ENCODE measurements around the gene RBMS3.
"Not testable (repeated sequence)": the region's sequence is repeated elsewhere in the genome, so short reads cannot be mapped to it uniquely, and the experiment has no call there.

The RBMS3 gene

GRCh38 chr3:29345516-29346300 lies 64.8 kb downstream of the RBMS3 start:
- DNase-seq: no peak

- no peak for DNase-seq
Measured at GRCh38 chr3:29346828-29347227, 66.0 kb downstream of the RBMS3 start.

- no peak for DNase-seq
Measured at GRCh38 chr3:29347412-29347811, 66.5 kb downstream of the RBMS3 start.

DNA sequence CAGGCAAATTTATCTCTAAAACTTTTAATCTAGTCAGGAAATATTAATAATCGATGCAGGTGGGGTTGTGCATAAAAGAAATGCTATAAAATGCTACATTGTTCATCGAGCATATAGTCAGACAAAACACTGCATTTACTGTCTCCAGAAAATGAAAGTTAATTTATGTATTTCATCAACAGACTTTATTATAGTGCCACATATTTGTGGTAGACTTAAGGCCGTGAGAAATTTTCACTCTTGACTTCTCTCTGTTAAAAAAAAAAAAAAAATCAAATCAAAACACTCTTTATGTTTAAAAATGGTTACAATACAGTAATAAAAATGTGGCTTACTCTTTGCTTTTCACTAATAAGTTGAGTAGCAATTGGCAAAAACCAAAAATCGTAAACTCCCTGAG lies 67.4 kb downstream of the RBMS3 start:
- no peak for DNase-seq

DNA sequence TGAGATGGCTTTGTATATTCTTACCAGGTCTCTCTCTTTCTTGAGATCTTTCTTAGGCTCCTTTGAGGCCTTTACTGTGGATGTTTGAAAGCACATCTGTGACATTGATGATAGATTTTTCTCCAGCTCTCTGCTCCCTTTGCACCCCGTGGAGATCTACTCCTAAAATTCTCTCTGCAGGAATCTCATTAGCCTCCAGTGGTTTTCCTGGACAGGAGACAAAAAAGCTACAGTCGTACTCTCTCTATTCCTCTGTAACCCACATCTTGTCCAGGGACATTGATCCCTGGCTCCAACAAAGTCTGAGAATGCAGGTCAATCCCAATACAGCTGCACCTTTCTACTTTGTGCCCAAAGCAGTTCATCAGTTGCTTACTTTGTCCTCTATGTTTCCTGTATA lies 68.2 kb downstream of the RBMS3 start:
- no peak for DNase-seq

GRCh38 chr3:29353807-29354206 lies 72.9 kb downstream of the RBMS3 start:
- DNase-seq: no peak

- DNase-seq: no peak
Measured at GRCh38 chr3:29354894-29355293, 74.0 kb downstream of the RBMS3 start.

DNA sequence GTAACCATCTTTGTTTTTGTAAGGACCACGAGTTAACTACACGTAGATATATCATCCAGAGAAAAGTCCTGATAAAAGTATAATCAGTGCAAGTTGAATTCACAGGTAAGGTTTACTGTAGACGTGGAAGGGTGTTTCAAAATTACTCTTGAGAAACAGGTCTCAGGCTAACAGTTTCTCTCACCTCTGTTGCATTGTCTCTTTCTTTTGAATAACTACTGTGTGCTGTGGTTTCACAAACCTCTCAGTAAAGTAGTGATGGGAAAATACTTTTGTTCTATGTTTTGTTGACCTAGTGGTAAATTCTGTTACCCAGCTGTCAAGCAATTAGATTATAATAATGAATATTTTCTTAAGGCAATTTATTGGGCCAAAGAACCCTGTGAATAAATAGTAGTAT lies 75.2 kb downstream of the RBMS3 start:
- no peak for DNase-seq

GRCh38 chr3:29360289-29360688 lies 79.4 kb downstream of the RBMS3 start:
- not testable (repeated sequence) for DNase-seq

DNA sequence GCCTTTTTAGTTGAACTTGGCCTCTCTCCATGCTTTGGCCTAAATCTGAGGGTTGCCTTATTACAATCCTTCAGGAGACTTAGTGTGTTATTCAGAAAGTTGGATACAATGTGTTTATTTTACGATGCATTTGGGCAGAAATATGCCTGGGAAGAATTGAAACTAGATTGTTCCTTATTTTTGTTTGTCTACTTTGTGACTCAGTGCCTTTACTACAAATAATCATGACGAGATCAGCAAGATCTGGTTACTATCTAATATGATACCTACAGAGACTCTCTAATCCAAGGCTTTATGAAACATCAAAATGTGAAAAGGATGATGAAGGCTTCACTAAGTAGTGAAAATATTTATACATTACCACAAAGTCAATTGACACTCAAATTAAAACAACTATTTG lies 82.2 kb downstream of the RBMS3 start:
- no peak for DNase-seq

GRCh38 chr3:29370021-29370420 lies 89.2 kb downstream of the RBMS3 start:
- no peak for DNase-seq

DNA sequence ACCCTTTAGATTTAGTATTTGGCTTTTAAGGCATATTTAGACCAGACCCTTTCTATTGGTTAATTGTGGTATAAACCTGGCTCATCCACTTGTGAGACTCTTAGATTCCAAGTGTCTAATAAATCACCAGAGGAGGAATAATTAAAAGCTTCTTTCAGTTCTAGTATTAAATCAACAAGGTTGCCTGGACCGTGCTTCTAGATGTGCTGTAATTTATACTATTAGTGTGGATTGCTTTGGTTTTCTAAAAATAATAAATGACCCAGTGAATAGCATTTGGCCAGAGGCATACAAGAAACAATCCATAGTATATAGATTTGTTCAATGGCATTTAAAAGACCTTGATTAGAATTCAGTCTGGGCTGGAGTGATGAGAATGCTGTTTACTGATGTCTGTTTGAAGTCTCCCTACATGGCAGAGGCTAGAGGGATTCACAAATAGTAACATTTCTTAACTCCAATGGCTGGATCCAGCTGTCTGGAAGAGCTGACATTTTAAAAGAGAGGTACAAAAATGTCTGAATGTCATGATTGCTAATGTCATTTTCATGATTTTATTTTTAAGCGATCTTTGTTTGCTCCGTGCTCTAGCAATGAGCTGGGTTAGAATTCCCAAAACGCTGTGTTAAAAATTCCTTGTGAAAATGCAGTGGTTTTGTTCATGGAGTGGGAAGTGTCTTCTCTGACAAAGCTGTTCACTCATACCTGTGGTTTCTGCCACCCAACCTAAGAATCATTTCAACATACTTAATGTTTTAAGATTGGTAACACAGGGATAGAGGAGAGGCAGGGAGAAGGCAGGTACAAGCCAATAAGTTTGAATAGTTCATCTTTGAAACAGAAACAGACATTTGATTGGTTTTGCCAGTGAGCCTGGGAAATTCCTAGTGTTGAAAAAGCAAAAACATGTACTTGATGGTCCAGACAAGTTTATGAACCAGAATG lies 89.9 kb downstream of the RBMS3 start:
- no peak for DNase-seq

- DNase-seq: no peak
Measured at GRCh38 chr3:29373131-29373680, 92.3 kb downstream of the RBMS3 start.

GRCh38 chr3:29374226-29374625 lies 93.4 kb downstream of the RBMS3 start:
- DNase-seq: no peak

GRCh38 chr3:29379097-29379496 lies 98.2 kb downstream of the RBMS3 start:
- DNase-seq: no peak

DNA sequence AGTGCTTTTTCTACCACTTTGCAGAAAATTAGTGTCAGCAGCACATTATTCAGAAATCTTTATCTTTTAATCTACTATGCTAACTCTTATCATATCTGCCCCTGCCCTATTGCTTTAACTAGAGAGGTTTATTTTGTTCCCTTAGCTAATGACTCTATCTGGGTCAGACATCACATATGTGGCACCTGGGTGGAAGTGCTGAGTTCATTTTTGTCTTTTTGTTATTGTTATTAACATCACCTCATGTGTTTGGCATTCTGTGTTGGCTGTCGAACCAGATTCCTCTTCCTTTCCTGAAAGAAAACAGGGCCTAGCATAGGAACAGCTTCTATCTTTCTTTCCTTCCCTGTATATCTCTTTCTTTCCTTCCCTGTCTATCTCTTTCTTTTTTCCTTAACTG lies 100.7 kb downstream of the RBMS3 start:
- no peak for DNase-seq

GRCh38 chr3:29382409-29382808 lies 101.5 kb downstream of the RBMS3 start:
- no peak for DNase-seq

GRCh38 chr3:29382845-29383244 lies 102.0 kb downstream of the RBMS3 start:
- DNase-seq: no peak

DNA sequence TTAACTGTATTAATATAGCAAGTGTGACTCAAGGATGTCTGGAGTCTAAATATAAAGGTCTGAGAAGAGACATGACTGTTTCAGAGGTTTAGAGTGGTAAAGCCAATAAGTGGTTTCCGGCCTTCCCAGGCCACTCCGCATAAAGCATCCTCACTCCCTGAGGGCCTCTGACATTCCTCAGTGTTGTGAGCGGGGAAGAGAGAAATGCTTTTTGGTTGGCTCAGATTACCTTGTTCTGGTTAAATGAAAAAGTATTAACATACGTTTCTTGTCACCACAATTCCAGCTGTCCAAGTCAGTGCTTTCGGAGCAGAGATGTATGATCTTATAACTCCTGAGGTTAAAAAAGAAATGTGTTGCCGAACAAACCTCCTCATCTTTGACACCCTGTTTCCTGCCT lies 103.8 kb downstream of the RBMS3 start:
- no peak for DNase-seq

DNA sequence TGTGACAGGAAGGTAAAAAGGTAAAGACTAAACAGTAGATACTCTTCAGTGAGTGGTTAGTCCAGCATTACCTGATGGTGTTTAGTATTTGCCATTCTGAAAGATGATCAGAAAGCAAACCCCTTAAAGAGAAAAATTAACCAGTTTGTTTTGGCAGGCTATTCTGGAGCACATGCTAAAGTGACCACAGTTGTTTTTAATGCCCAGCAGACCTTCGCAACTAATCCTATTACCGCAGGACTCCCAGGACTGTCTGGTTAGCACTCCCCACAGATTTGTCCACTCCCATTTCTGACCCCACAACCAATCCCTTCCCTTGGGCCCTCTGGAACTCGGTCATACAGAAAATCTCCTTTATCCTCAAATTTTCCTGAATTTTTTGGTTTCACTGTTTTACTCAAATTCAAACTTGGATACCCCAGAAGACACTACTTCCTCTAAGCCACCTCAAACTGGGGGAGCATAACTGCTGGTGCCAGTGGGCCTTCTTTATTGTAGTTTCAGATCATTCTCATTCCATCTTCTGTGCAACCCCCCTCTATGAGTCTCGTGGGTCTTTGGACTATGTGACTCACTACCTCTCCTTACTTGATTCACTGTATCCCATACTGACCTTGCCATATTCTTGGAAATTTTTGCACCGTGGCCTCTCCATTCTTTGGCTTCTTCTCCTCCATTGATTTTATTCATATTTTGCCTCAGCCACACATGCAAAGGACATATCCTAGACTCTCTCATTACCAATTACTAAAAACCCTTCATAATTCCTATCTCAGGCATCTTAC lies 104.4 kb downstream of the RBMS3 start:
- DNase-seq: no peak

DNA sequence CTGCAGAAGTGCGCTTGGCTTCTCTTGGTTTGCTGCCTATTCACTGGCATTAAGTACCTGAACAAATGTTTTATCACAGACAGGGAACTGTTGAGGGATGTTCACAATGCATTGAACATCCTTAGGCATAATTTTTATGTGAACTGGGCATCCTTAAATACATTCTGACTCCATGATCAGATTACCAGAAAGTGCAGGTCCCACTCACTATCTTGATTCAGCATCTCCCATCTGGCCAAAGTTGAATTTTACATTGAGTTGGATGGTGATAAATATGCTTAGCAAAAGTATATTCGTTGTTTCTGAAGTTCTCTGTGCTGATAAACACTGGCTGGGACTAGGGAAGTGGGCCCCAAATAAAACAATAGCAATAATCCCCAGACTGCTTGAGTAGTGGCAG lies 108.5 kb downstream of the RBMS3 start:
- DNase-seq: no peak

GRCh38 chr3:29392625-29393388 lies 111.9 kb downstream of the RBMS3 start:
- DNase-seq: no peak
